Heart left ventricle (tissue), 16 donors: ENCODE measurements around the gene GADL1. TPM values are rescaled to one million over a fixed set of nuclear protein-coding genes. Genes with fewer than 3 reads are reported as not detected.
A peak's percentile ranks its signal among the peaks of the same experiment; 100 is the strongest.

Experiments used
- ATAC-seq, 4 donors: fragments of 200-7000 bp; cut with Tn5 transposase; one replicate each; pipeline ENCODE4 v1.9.1; 2020 to 2022; ENCODE audit warnings: moderate library complexity in 4 of 4, mild to moderate bottlenecking in 3 of 4, moderate number of reproducible peaks in 1 of 4
- DNase-seq, 5 donors: peaks; one replicate each; pipeline ENCODE4 v3.0.0-alpha.2; 2020
- H3K27ac ChIP-seq, 12 donors: fragments of 200-600 bp; sonication (generic) in 4 of 12; one replicate each; pipeline versions ENCODE4 v1.5.0 to v1.8.0; 2016 to 2022; ENCODE audit warnings: mild to moderate bottlenecking in 2 of 12
- H3K27me3 ChIP-seq, 9 donors: fragments of 200-600 bp; sonication (generic) in 2 of 9; one replicate each; pipeline versions ENCODE4 v1.5.1 to v1.8.0; 2016 to 2022; ENCODE audit warnings: mild to moderate bottlenecking in 3 of 9
- H3K36me3 ChIP-seq, 9 donors: fragments of 200-600 bp; sonication (generic) in 2 of 9; one replicate each; pipeline versions ENCODE4 v1.5.0 to v1.8.0; 2018 to 2022; ENCODE audit warnings: mild to moderate bottlenecking in 2 of 9
- H3K4me1 ChIP-seq, 12 donors: fragments of 200-600 bp; sonication (generic) in 4 of 12; one replicate each; pipeline versions ENCODE4 v1.5.0 to v1.8.0; 2016 to 2022; ENCODE audit warnings: mild to moderate bottlenecking in 3 of 12
- H3K4me3 ChIP-seq, 12 donors: fragments of 200-600 bp; sonication (generic) in 4 of 12; one replicate each; pipeline versions ENCODE4 v1.5.0 to v1.8.0; 2017 to 2022; ENCODE audit warnings: mild to moderate bottlenecking in 9 of 12, moderate library complexity in 4 of 12
- H3K9me3 ChIP-seq, 12 donors: fragments of 200-600 bp; sonication (generic) in 4 of 12; one replicate each; pipeline versions ENCODE4 v1.5.0 to v1.8.0; 2016 to 2022; ENCODE audit warnings: mild to moderate bottlenecking in 1 of 12
- POLR2A ChIP-seq, 2 donors: fragments of 450-650 bp; IDR thresholded peaks; one replicate each; pipeline ENCODE4 v1.6.1; 2017; ENCODE audit warnings: antibody characterized with exemption in 2 of 2, mild to moderate bottlenecking in 2 of 2, moderate library complexity in 2 of 2
- WGBS, 4 donors: extraction: QIAGEN DNeasy Blood & Tissue Kit in 2 of 4; methylation state at CpG; one replicate each; pipeline versions ENCODE4 v1.1.5 to v1.1.7; 2013 to 2018; 5-methylcytosine and 5-hydroxymethylcytosine counted together
- intact Hi-C, 10 donors: fragments of 100-400 bp; cut with DNase I; formaldehyde crosslinking; loops; one replicate each; pipeline versions ENCODE4 v1.11.1 to v1.14.2; 2022
- polyA plus RNA-seq, 2 donors: library from polyadenylated mRNA; stranded (reverse); fragments of 200-250 nt; gene quantifications; one replicate each; pipeline ENCODE4 v1.2.3, GENCODE V29; 2013
- total RNA-seq, 9 donors: library from RNA; depleted of rRNA in 2 of 9; stranded (reverse); fragments of >200 nt in 2 of 9; fragmentation: NEBNext Ultra II Directional in 3 of 9; extraction: Animal tissue kit (Norgen Biotek cat#: 25700) in 3 of 9; gene quantifications; one replicate each; pipeline versions ENCODE4 v1.1.0 to v1.2.4, GENCODE V29; 2016 to 2023
- TF ChIP-seq, protein P1 (sequence below), 12 donors: fragments of 200-600 bp; sonication (generic) in 4 of 12; IDR thresholded peaks; one replicate each; pipeline versions ENCODE4 v1.5.0 to v1.8.0; 2018 to 2022; ENCODE audit warnings: antibody characterized with exemption in 12 of 12, mild to moderate bottlenecking in 5 of 12
- donor health status: ischemic (EF 13 %, LVEDD 7.1; RV severe dilation, severe dysfunction).
- donor health status: healthy with polysubstance abuse.
- donor health status: DM: no; HTN: yes; CAD: no.
- donor health status: DM: no; HTN: no; CAD: no.
- donor health status: ischemic (EF 25% LVEDD 6.9; RV normal size, moderate dysfunction).
- donor health status: ischemic (EF 25% LVEDD 5.7; RV mildly dilated, moderate dysfunction).
- donor health status: healthy.
- donor health status: DM: yes; HTN: yes; CAD: no.
- donor health status: ischemic (EF 35%, LVEDD 5.7; RV mildly dilated, moderate dysfunction).
- donor health status: nonischemic (EF 11% LVEDD 7.7; RV severe dilation, severe dysfunction).
- donor health status: DM: yes; HTN: yes; CAD: no.
- donor health status: PGD.
- donor health status: ischemic (EF 29% LVEDD 5.4; RV normal size, mild dysfunction).
- donor health status: nonischemic (EF 23%, LVEDD 6.1; RV moderate dilation, normal function).

Gene GADL1
- total and polyA plus RNA-seq, 11 donors = 0.03 to 0.59 (median 0.18) TPM; not detected in 3

DNA sequence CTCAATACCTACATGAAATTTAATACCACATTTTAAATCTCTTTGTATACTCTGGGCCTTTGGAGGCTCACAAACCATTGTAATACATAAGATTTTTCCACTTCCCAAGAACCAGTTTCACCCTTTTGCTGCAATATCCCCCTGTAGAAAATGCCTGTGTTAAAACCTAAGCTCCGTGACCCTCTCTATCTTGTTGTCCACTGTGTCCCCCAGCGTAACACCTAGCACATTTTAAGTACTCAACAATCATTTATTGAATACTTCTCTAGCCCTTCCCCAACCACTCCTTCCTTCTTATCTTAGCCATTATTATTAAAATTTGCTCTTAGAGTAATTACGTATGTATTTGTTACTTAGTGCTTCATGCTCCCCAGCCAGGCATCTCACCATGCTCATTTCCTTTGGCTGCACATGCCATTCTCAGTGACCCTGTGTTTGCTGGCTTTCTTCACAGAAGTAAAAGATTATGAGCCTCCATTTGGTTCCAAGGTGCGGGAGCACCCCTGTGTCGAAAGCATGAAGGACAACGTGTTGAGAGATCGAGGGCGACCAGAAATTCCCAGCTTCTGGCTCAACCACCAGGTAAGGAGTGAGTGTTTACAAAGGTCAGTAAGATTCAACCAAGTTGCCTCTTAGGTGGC is 206.4 kb downstream of the GADL1 start:
- intact Hi-C loops = loop anchor here in 4 of 10 donors (2.0 to 10.0 kb wide), 5 partner anchors 81 to 343 kb away; partner anchors contain the start of gene TGFBR2 (in 1 of the 4)
- peaks cover 10 to 100% (median 85%) of the 10 kb centered on the region in 12 donors for H3K4me1 ChIP-seq
- no peak for TF ChIP-seq POLR2A (IDR thresholded peaks at IDR 0.05)
- TF ChIP-seq, protein P1, sequence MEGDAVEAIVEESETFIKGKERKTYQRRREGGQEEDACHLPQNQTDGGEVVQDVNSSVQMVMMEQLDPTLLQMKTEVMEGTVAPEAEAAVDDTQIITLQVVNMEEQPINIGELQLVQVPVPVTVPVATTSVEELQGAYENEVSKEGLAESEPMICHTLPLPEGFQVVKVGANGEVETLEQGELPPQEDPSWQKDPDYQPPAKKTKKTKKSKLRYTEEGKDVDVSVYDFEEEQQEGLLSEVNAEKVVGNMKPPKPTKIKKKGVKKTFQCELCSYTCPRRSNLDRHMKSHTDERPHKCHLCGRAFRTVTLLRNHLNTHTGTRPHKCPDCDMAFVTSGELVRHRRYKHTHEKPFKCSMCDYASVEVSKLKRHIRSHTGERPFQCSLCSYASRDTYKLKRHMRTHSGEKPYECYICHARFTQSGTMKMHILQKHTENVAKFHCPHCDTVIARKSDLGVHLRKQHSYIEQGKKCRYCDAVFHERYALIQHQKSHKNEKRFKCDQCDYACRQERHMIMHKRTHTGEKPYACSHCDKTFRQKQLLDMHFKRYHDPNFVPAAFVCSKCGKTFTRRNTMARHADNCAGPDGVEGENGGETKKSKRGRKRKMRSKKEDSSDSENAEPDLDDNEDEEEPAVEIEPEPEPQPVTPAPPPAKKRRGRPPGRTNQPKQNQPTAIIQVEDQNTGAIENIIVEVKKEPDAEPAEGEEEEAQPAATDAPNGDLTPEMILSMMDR (IDR thresholded peaks at IDR 0.05) = no peak
- ATAC-seq (no peak), DNase-seq (no peak)
- no peaks in the 10 kb centered on the region for H3K9me3 ChIP-seq
- no peak overlapping the region for H3K4me3 ChIP-seq
- no peaks in the 10 kb centered on the region for H3K27me3 ChIP-seq
- peak overlapping the region; percentile 26 to 81 (median 66) for H3K27ac ChIP-seq
- WGBS, 4 donors = 70 to 85% (median 80%) methylated on average over 8 of the region's 8 CpGs
- H3K36me3 ChIP-seq = peaks cover 0 to 100% (median 55%) of the 10 kb centered on the region in 9 donors

DNA sequence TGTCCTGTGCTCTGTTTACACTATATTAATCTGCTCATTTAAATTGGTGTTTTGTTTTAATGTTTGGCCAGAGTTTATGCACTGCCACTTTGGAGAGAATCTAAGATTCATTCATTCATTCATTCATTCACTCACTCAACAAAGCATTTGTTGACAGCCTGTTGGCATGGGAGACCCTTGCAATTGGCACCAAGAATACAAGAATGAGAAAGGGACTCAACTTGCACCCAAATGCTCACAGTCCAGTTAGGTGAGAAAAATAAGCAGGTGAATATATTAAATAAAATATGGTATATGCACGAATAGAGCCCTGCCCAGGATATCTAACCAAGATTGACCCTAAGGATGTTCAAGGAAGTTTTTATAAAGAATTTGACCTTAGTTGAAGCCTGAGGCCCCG is 207.7 kb downstream of the GADL1 start:
- TF ChIP-seq, protein P1 (IDR thresholded peaks at IDR 0.05) = no peak
- no peak for TF ChIP-seq POLR2A (IDR thresholded peaks at IDR 0.05)
- no peaks in the 10 kb centered on the region for H3K9me3 ChIP-seq
- DNase-seq = no peak
- 32 to 65% (median 51%) methylated on average over 2 of the region's 2 CpGs for WGBS, 4 donors
- H3K27ac ChIP-seq = peak overlapping the region in 3 of 12 donors; percentile 17 to 80 (median 36)
- H3K27me3 ChIP-seq = no peaks in the 10 kb centered on the region
- no peak overlapping the region for H3K4me3 ChIP-seq
- peaks cover 10 to 100% (median 92%) of the 10 kb centered on the region in 12 donors for H3K4me1 ChIP-seq
- H3K36me3 ChIP-seq = peaks cover 0 to 94% (median 42%) of the 10 kb centered on the region in 9 donors
- intact Hi-C loops = loop anchor here in 3 of 10 donors (5.0 to 10.0 kb wide), 4 partner anchors 79 to 342 kb away; partner anchors contain the start of gene TGFBR2 (in 1 of the 3)
- no peak for ATAC-seq

DNA sequence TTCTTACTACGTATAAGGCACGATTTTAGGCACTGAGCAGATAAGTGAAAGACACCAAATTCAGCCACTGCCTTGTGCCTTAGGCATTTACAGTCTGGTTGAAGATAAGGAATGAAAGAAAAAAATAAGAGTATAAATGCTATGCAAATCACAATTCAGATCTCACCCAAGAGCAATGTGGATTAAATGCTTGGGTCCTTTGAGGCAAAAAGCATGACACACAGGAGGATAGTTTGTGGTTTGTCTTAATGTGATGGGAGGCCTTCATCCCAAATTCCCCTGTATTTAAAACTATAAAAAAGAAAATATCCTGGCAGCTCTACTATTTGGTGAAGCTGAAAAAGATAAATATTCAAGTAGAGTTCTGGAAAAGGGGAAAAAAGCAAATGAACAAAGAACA is 208.3 kb downstream of the GADL1 start:
- intact Hi-C loops = loop anchor here in 3 of 10 donors (5.0 to 10.0 kb wide), 4 partner anchors 79 to 341 kb away; partner anchors contain the start of gene TGFBR2 (in 1 of the 3)
- WGBS, 4 donors = 77 to 94% (median 83%) methylated on average over 2 of the region's 2 CpGs

DNA sequence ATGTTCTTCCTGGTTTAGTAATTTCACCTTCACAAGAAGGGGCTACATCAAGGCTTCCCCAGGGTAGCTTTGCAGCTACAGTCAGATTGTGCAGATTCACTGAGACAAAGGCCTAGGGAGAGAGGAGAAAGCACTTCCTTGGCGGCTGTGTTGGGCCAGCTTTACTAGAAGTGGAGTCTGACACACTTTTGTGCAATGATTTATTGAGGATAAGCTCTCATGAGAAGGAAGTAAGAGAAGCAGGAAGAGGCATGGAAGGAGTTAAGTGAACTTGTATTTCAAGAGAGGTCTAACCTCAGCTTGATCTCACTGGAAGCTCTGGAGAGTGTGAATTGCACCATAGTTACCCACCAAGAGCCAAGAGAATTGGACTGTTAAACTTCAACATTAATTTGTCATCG is 209.2 kb downstream of the GADL1 start:
- ATAC-seq (no peak), DNase-seq (no peak)
- no peaks in the 10 kb centered on the region for H3K27me3 ChIP-seq
- intact Hi-C loops = loop anchor here in 3 of 10 donors (5.0 to 10.0 kb wide), 4 partner anchors 78 to 340 kb away; partner anchors contain the start of gene TGFBR2 (in 1 of the 3)
- 95 to 97% (median 96%) methylated on average over 2 of the region's 2 CpGs for WGBS, 4 donors
- peaks cover 10 to 100% (median 92%) of the 10 kb centered on the region in 12 donors for H3K4me1 ChIP-seq
- no peaks in the 10 kb centered on the region for H3K9me3 ChIP-seq
- peaks cover 0 to 87% (median 27%) of the 10 kb centered on the region in 9 donors for H3K36me3 ChIP-seq
- no peak overlapping the region for H3K4me3 ChIP-seq
- peak overlapping the region in 8 of 12 donors; percentile 12 to 81 (median 34) for H3K27ac ChIP-seq
- TF ChIP-seq POLR2A (IDR thresholded peaks at IDR 0.05) = no peak
- TF ChIP-seq, protein P1 (IDR thresholded peaks at IDR 0.05) = no peak

More for the DNA sequence above, 208.3 kb downstream of the GADL1 start:
- peaks cover 10 to 100% (median 92%) of the 10 kb centered on the region in 12 donors for H3K4me1 ChIP-seq
- no peaks in the 10 kb centered on the region for H3K27me3 ChIP-seq
- H3K27ac ChIP-seq = peak overlapping the region in 5 of 12 donors; percentile 3 to 81 (median 27)
- TF ChIP-seq, protein P1 (IDR thresholded peaks at IDR 0.05) = no peak
- no peak for TF ChIP-seq POLR2A (IDR thresholded peaks at IDR 0.05)
- no peak overlapping the region for H3K4me3 ChIP-seq
- no peak for DNase-seq
- peaks cover 0 to 90% (median 36%) of the 10 kb centered on the region in 9 donors for H3K36me3 ChIP-seq
- ATAC-seq = no peak
- no peaks in the 10 kb centered on the region for H3K9me3 ChIP-seq
